T follicular helper cell (primary cell): ENCODE results near the gene SORL1.
A peak's percentile ranks its signal among the peaks of the same experiment; 100 is the strongest.
"Not testable (repeated sequence)": the region's sequence is repeated elsewhere in the genome, so short reads cannot be mapped to it uniquely, and the experiment has no call there.

ENCODE experiments used
- DNase-seq: peaks from one replicate; pipeline ENCODE4 v3.0.0-alpha.2; 2020; ENCODE audit warnings: low read depth

Gene SORL1

GRCh38 chr11:121626980-121627379, 174.9 kb downstream of the SORL1 start:
- DNase-seq = no peak

- DNase-seq = no peak
Measured at GRCh38 chr11:121630041-121630440, 177.9 kb downstream of the SORL1 start.

- no peak for DNase-seq
Measured at GRCh38 chr11:121631456-121631855, 179.3 kb downstream of the SORL1 start.

GRCh38 chr11:121634273-121634672, 182.2 kb downstream of the SORL1 start:
- no peak for DNase-seq

- no peak for DNase-seq
Measured at GRCh38 chr11:121634889-121635288, 182.8 kb downstream of the SORL1 start.

GRCh38 chr11:121636081-121636799, 184.1 kb downstream of the SORL1 start:
- DNase-seq = no peak

- no peak for DNase-seq
Measured at GRCh38 chr11:121636800-121637176, 184.7 kb downstream of the SORL1 start.

GRCh38 chr11:121637587-121637986, 185.5 kb downstream of the SORL1 start:
- DNase-seq = not testable (repeated sequence)

- no peak for DNase-seq
Measured at GRCh38 chr11:121643479-121644186, 191.5 kb downstream of the SORL1 start.

- no peak for DNase-seq
Measured at GRCh38 chr11:121644187-121644512, 192.0 kb downstream of the SORL1 start.

- no peak for DNase-seq
Measured at GRCh38 chr11:121645001-121645400, 192.9 kb downstream of the SORL1 start.

- DNase-seq = no peak
Measured at GRCh38 chr11:121645596-121645995, 193.5 kb downstream of the SORL1 start.

- no peak for DNase-seq
Measured at GRCh38 chr11:121648306-121648705, 196.2 kb downstream of the SORL1 start.

- DNase-seq = no peak
Measured at GRCh38 chr11:121649798-121650197, 197.7 kb downstream of the SORL1 start.

GRCh38 chr11:121650351-121651256, 198.5 kb downstream of the SORL1 start:
- DNase-seq = no peak

- no peak for DNase-seq
Measured at GRCh38 chr11:121651257-121651605, 199.1 kb downstream of the SORL1 start.

- DNase-seq = no peak
Measured at GRCh38 chr11:121652971-121653370, 200.9 kb downstream of the SORL1 start.

GRCh38 chr11:121654259-121654842, 202.2 kb downstream of the SORL1 start:
- no peak for DNase-seq

GRCh38 chr11:121654843-121655536, 202.9 kb downstream of the SORL1 start:
- DNase-seq = no peak

- DNase-seq = peak; percentile 40
Measured at GRCh38 chr11:121655537-121656327, 203.6 kb downstream of the SORL1 start.
